Subcutaneous abdominal adipose tissue (tissue), 5 donors: ENCODE data around the gene ZEB2.

Experiments used
- H3K27ac ChIP-seq: one replicate; pipeline ENCODE4 v1.7.0; 2013; ENCODE audit warnings: low read depth, mild to moderate bottlenecking, inconsistent platforms, low read length, moderate library complexity
- H3K27me3 ChIP-seq, 5 donors: one replicate each; pipeline ENCODE4 v1.7.0; 2013; ENCODE audit warnings: low read length in 5 of 5, inconsistent platforms in 1 of 5; ENCODE audit not compliant: control insufficient read depth in 5 of 5, insufficient read depth in 4 of 5
- H3K36me3 ChIP-seq, 5 donors: one replicate each; pipeline ENCODE4 v1.7.0; 2013; ENCODE audit warnings: low read length in 5 of 5; ENCODE audit not compliant: control insufficient read depth in 5 of 5, insufficient read depth in 5 of 5
- H3K4me1 ChIP-seq, 5 donors: one replicate each; pipeline ENCODE4 v1.7.0; 2013; ENCODE audit warnings: low read length in 5 of 5, mild to moderate bottlenecking in 3 of 5, moderate library complexity in 1 of 5; ENCODE audit not compliant: control insufficient read depth in 5 of 5, insufficient read depth in 5 of 5
- H3K4me3 ChIP-seq, 5 donors: one replicate each; pipeline ENCODE4 v1.7.0; 2013; ENCODE audit warnings: low read length in 5 of 5, low read depth in 1 of 5
- H3K9ac ChIP-seq, 5 donors: one replicate each; pipeline ENCODE4 v1.7.0; 2013; ENCODE audit warnings: low read length in 5 of 5, mild to moderate bottlenecking in 4 of 5, moderate library complexity in 3 of 5
- H3K9me3 ChIP-seq, 5 donors: one replicate each; pipeline ENCODE4 v1.7.0; 2013; ENCODE audit warnings: low read length in 5 of 5; ENCODE audit not compliant: control insufficient read depth in 5 of 5
- donor health status: healthy.
- donor health status: healthy.
- donor health status: healthy.
- donor health status: healthy.
- donor health status: healthy.

Gene ZEB2

GRCh38 chr2:144346229-144346628, 173.7 kb downstream of the ZEB2 start:
- Histone ChIP-seq H3K4me1 (peaks cover 0 to 15% (median 13%) of the 10 kb centered on the region in 5 donors), H3K4me3 (no peak overlapping the region), H3K27ac (no peak overlapping the region), H3K9ac (no peak overlapping the region), H3K36me3 (no peaks in the 10 kb centered on the region), H3K27me3 (no peaks in the 10 kb centered on the region), H3K9me3 (no peaks in the 10 kb centered on the region)

GRCh38 chr2:144343145-144343544, 176.8 kb downstream of the ZEB2 start:
- no peaks in the 10 kb centered on the region for H3K36me3 ChIP-seq
- H3K9ac ChIP-seq = no peak overlapping the region
- no peak overlapping the region for H3K4me3 ChIP-seq
- H3K9me3 ChIP-seq = no peaks in the 10 kb centered on the region
- no peaks in the 10 kb centered on the region for H3K27me3 ChIP-seq
- H3K4me1 ChIP-seq = peaks cover 0 to 2% (median 0%) of the 10 kb centered on the region in 5 donors
- no peak overlapping the region for H3K27ac ChIP-seq

GRCh38 chr2:144341538-144341937, 178.4 kb downstream of the ZEB2 start:
- Histone ChIP-seq H3K27me3 (no peaks in the 10 kb centered on the region), H3K4me1 (peaks cover 0 to 4% (median 0%) of the 10 kb centered on the region in 5 donors), H3K27ac (no peak overlapping the region), H3K9me3 (no peaks in the 10 kb centered on the region), H3K36me3 (no peaks in the 10 kb centered on the region), H3K4me3 (no peak overlapping the region), H3K9ac (no peak overlapping the region)

GRCh38 chr2:144339048-144339447, 180.9 kb downstream of the ZEB2 start:
- Histone ChIP-seq H3K27ac (no peak overlapping the region), H3K4me1 (peaks cover 0 to 9% (median 1%) of the 10 kb centered on the region in 5 donors), H3K4me3 (no peak overlapping the region), H3K9ac (no peak overlapping the region), H3K9me3 (no peaks in the 10 kb centered on the region), H3K36me3 (no peaks in the 10 kb centered on the region), H3K27me3 (no peaks in the 10 kb centered on the region)

- Histone ChIP-seq H3K27me3 (no peaks in the 10 kb centered on the region), H3K4me3 (no peak overlapping the region), H3K36me3 (no peaks in the 10 kb centered on the region), H3K9ac (no peak overlapping the region), H3K4me1 (peaks cover 0 to 33% (median 23%) of the 10 kb centered on the region in 5 donors), H3K27ac (peak overlapping the region; percentile 92), H3K9me3 (no peaks in the 10 kb centered on the region)
Observed at GRCh38 chr2:144334551-144334950, 185.4 kb downstream of the ZEB2 start.
